ENCODE data around the gene DCAF11.

The DCAF11 gene

GRCh38 chr14:24086193-24086955 lies 28.2 kb upstream of the DCAF11 start:
- Histone ChIP-seq H3K36me3 (ENCODE audit: control insufficient read depth in 2 of 2, insufficient read depth in 1 of 2, low read length in 2 of 2) (no peaks in the 10 kb centered on the region), H3K4me1 (ENCODE audit: control insufficient read depth, insufficient read depth, low read length) (peaks cover 3% of the 10 kb centered on the region; the same call in 1 of the 2 replicates), H3K27ac (ENCODE audit: extremely low read depth, low read depth, low read length) (no peak overlapping the region), H3K4me3 (ENCODE audit: low read depth, low read length) (no peak overlapping the region), H3K9me3 (ENCODE audit: control insufficient read depth, insufficient read depth, low read depth, low read length) (no peaks in the 10 kb centered on the region)
- no peak for TF ChIP-seq FEZF1 (tag by site-specific recombination; IDR thresholded peaks at IDR 0.05)
- TF ChIP-seq IKZF3 (tag by site-specific recombination; IDR thresholded peaks at IDR 0.05) = no peak
- no peak for TF ChIP-seq ZNF561 (tag by site-specific recombination; IDR thresholded peaks at IDR 0.05; ENCODE audit: borderline replicate concordance)
- TF ChIP-seq, protein P1, sequence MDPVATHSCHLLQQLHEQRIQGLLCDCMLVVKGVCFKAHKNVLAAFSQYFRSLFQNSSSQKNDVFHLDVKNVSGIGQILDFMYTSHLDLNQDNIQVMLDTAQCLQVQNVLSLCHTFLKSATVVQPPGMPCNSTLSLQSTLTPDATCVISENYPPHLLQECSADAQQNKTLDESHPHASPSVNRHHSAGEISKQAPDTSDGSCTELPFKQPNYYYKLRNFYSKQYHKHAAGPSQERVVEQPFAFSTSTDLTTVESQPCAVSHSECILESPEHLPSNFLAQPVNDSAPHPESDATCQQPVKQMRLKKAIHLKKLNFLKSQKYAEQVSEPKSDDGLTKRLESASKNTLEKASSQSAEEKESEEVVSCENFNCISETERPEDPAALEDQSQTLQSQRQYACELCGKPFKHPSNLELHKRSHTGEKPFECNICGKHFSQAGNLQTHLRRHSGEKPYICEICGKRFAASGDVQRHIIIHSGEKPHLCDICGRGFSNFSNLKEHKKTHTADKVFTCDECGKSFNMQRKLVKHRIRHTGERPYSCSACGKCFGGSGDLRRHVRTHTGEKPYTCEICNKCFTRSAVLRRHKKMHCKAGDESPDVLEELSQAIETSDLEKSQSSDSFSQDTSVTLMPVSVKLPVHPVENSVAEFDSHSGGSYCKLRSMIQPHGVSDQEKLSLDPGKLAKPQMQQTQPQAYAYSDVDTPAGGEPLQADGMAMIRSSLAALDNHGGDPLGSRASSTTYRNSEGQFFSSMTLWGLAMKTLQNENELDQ (tag by site-specific recombination; IDR thresholded peaks at IDR 0.05; ENCODE audit: low read depth) = no peak
- TF ChIP-seq CTCF (tag by site-specific recombination; IDR thresholded peaks at IDR 0.05) = no peak
- no peak for TF ChIP-seq GLI4 (tag by site-specific recombination; IDR thresholded peaks at IDR 0.05)
- TF ChIP-seq ZBTB21 (tag by site-specific recombination; IDR thresholded peaks at IDR 0.05) = no peak
- TF ChIP-seq ZNF792 (tag by site-specific recombination; IDR thresholded peaks at IDR 0.05) = no peak
- TF ChIP-seq KLF1 (tag by site-specific recombination; IDR thresholded peaks at IDR 0.05) = no peak
- TF ChIP-seq ZNF560 (tag by site-specific recombination; IDR thresholded peaks at IDR 0.05; ENCODE audit: borderline replicate concordance) = no peak
- TF ChIP-seq ZBTB48 (tag by site-specific recombination; IDR thresholded peaks at IDR 0.05) = no peak
- TF ChIP-seq, protein P2, sequence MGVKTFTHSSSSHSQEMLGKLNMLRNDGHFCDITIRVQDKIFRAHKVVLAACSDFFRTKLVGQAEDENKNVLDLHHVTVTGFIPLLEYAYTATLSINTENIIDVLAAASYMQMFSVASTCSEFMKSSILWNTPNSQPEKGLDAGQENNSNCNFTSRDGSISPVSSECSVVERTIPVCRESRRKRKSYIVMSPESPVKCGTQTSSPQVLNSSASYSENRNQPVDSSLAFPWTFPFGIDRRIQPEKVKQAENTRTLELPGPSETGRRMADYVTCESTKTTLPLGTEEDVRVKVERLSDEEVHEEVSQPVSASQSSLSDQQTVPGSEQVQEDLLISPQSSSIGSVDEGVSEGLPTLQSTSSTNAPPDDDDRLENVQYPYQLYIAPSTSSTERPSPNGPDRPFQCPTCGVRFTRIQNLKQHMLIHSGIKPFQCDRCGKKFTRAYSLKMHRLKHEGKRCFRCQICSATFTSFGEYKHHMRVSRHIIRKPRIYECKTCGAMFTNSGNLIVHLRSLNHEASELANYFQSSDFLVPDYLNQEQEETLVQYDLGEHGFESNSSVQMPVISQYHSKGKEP (tag by site-specific recombination; IDR thresholded peaks at IDR 0.05) = no peak
- no peak for TF ChIP-seq YY1 (tag by site-specific recombination; IDR thresholded peaks at IDR 0.05)
- TF ChIP-seq, protein P3, sequence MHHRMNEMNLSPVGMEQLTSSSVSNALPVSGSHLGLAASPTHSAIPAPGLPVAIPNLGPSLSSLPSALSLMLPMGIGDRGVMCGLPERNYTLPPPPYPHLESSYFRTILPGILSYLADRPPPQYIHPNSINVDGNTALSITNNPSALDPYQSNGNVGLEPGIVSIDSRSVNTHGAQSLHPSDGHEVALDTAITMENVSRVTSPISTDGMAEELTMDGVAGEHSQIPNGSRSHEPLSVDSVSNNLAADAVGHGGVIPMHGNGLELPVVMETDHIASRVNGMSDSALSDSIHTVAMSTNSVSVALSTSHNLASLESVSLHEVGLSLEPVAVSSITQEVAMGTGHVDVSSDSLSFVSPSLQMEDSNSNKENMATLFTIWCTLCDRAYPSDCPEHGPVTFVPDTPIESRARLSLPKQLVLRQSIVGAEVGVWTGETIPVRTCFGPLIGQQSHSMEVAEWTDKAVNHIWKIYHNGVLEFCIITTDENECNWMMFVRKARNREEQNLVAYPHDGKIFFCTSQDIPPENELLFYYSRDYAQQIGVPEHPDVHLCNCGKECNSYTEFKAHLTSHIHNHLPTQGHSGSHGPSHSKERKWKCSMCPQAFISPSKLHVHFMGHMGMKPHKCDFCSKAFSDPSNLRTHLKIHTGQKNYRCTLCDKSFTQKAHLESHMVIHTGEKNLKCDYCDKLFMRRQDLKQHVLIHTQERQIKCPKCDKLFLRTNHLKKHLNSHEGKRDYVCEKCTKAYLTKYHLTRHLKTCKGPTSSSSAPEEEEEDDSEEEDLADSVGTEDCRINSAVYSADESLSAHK (tag by site-specific recombination; IDR thresholded peaks at IDR 0.05) = no peak
- TF ChIP-seq ZNF768 (tag by site-specific recombination; IDR thresholded peaks at IDR 0.05) = no peak
- no peak for TF ChIP-seq ZNF580 (tag by site-specific recombination; IDR thresholded peaks at IDR 0.05)
- TF ChIP-seq ZNF433 (tag by site-specific recombination; IDR thresholded peaks at IDR 0.05; ENCODE audit: low read depth) = no peak
- no peak for TF ChIP-seq REST (tag by site-specific recombination; IDR thresholded peaks at IDR 0.05)
- no peak for TF ChIP-seq ZNF677 (tag by site-specific recombination; IDR thresholded peaks at IDR 0.05)
- CTCF ChIA-PET = interaction anchor here (1.2 to 3.0 kb wide), 2 partner anchors 22 to 28 kb away, joined by 4 to 18 read pairs; no protein-coding TSS in a partner anchor
- POLR2A ChIA-PET = interaction anchor here (0.9 kb wide), 1 partner anchor 11 kb away, joined by 6 read pairs; no protein-coding TSS in a partner anchor
